SH-SY5Y (cell line): ENCODE results near the gene SHROOM4.

ENCODE experiments used
- GATA2 ChIP-seq: IDR thresholded peaks from 2 replicates; pipeline ENCODE4 v1.6.1; 2011; ENCODE audit warnings: mild to moderate bottlenecking, low read depth, low read length
- GATA3 ChIP-seq: IDR thresholded peaks from 2 replicates; pipeline ENCODE4 v1.6.1; 2011; ENCODE audit warnings: low read depth, mild to moderate bottlenecking, low read length, moderate library complexity

DNA sequence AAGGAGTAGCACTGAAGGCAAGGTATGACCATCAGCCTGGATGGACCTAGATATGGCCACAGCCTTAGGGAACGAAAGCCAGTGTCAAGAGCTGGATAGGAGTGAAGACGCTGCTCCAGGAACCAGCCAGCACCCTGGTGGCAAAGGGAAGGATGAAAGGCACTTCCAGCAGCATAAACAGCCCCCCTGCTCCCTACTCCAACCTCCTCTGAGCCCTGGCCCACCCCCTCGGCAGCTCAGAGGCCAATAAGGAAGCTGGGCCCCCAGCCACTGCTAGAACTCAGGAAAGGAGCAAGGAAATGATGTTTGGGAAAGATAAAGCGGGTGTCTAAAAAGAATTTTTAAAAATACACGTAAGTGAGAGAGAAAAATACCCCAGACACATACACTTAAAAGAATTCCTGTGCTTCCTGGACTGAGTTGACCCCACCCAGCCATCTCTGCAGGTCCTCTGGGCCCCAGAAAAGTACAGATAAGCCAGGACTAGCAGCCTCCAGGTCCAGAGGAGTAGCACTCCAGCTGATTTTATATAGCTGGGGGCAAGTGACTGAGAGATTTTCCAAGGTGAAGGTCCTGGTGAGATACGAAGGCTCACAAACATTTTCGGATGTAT is 170.4 kb downstream of the SHROOM4 start:
- TF ChIP-seq GATA3 (no peak), GATA2 (no peak)
